ENCODE data around the gene OLFM1. TPM values are rescaled to one million over a fixed set of nuclear protein-coding genes. Genes with fewer than 3 reads are reported as not detected.

OLFM1 gene
- total RNA-seq, 4 donors from 2014 or later: 18.7 to 46.1 (median 38.6) TPM

GRCh38 chr9:135098400-135099105 lies 11.1 kb downstream of the OLFM1 start:
- intact Hi-C loops (cut with DNase I): no loop called here
- TF ChIP-seq CTCF (IDR thresholded peaks at IDR 0.05): no peak
- no peak for TF ChIP-seq POLR2A (IDR thresholded peaks at IDR 0.05; ENCODE audit: low read depth)
- TF ChIP-seq EP300 (IDR thresholded peaks at IDR 0.05): no peak
- TF ChIP-seq POLR2AphosphoS5 (IDR thresholded peaks at IDR 0.05): no peak
- H3K9me3 ChIP-seq: no peaks in the 10 kb centered on the region
- H3K27ac ChIP-seq (replicated peaks in 1 of 4): no peak overlapping the region
- peaks cover 11 to 16% (median 15%) of the 10 kb centered on the region in 4 donors for H3K4me1 ChIP-seq
- no peak overlapping the region for H3K4me3 ChIP-seq
- DNase-seq (ENCODE audit: extremely low spot score): no peak
- no peaks in the 10 kb centered on the region for H3K27me3 ChIP-seq
- H3K36me3 ChIP-seq: peaks cover 0 to 24% (median 6%) of the 10 kb centered on the region in 4 donors
- WGBS: 61% methylated on average over 14 of the region's 22 CpGs

GRCh38 chr9:135099574-135099973 lies 12.1 kb downstream of the OLFM1 start:
- 81% methylated on average over 5 of the region's 5 CpGs for WGBS
- H3K4me1 ChIP-seq: peaks cover 11 to 26% (median 25%) of the 10 kb centered on the region in 4 donors
- TF ChIP-seq CTCF (IDR thresholded peaks at IDR 0.05) (no peak), POLR2AphosphoS5 (IDR thresholded peaks at IDR 0.05) (no peak), POLR2A (IDR thresholded peaks at IDR 0.05; ENCODE audit: low read depth) (no peak), EP300 (IDR thresholded peaks at IDR 0.05) (no peak)
- no peak overlapping the region for H3K4me3 ChIP-seq
- H3K27ac ChIP-seq (replicated peaks in 1 of 4): no peak overlapping the region
- no peaks in the 10 kb centered on the region for H3K27me3 ChIP-seq
- peaks cover 0 to 24% (median 6%) of the 10 kb centered on the region in 4 donors for H3K36me3 ChIP-seq
- no peak for DNase-seq (ENCODE audit: extremely low spot score)
- no peaks in the 10 kb centered on the region for H3K9me3 ChIP-seq
- intact Hi-C loops (cut with DNase I): no loop called here

GRCh38 chr9:135100241-135100681 lies 12.8 kb downstream of the OLFM1 start:
- DNase-seq (ENCODE audit: extremely low spot score): no peak
- 54% methylated on average over 10 of the region's 10 CpGs for WGBS
- no peak for TF ChIP-seq EP300 (IDR thresholded peaks at IDR 0.05)
- no peak for TF ChIP-seq POLR2AphosphoS5 (IDR thresholded peaks at IDR 0.05)
- no peak for TF ChIP-seq POLR2A (IDR thresholded peaks at IDR 0.05; ENCODE audit: low read depth)
- TF ChIP-seq CTCF (IDR thresholded peaks at IDR 0.05): no peak
- Histone ChIP-seq H3K9me3 (no peaks in the 10 kb centered on the region), H3K4me3 (no peak overlapping the region), H3K27ac (replicated peaks in 1 of 4) (no peak overlapping the region), H3K27me3 (peaks cover 0 to 3% (median 0%) of the 10 kb centered on the region in 4 donors), H3K4me1 (peaks cover 11 to 27% (median 26%) of the 10 kb centered on the region in 4 donors), H3K36me3 (peaks cover 0 to 24% (median 6%) of the 10 kb centered on the region in 4 donors)
- intact Hi-C loops (cut with DNase I): no loop called here

- peaks cover 11 to 32% (median 30%) of the 10 kb centered on the region in 4 donors for H3K4me1 ChIP-seq
- no peak for TF ChIP-seq CTCF (IDR thresholded peaks at IDR 0.05)
- TF ChIP-seq EP300 (IDR thresholded peaks at IDR 0.05): no peak
- TF ChIP-seq POLR2AphosphoS5 (IDR thresholded peaks at IDR 0.05): no peak
- TF ChIP-seq POLR2A (IDR thresholded peaks at IDR 0.05; ENCODE audit: low read depth): no peak
- no peaks in the 10 kb centered on the region for H3K9me3 ChIP-seq
- intact Hi-C loops (cut with DNase I): no loop called here
- H3K36me3 ChIP-seq: peaks cover 0 to 20% (median 6%) of the 10 kb centered on the region in 4 donors
- H3K4me3 ChIP-seq: no peak overlapping the region
- H3K27ac ChIP-seq (replicated peaks in 1 of 4): no peak overlapping the region
- no peak for DNase-seq (ENCODE audit: extremely low spot score)
- H3K27me3 ChIP-seq: peaks cover 0 to 9% (median 0%) of the 10 kb centered on the region in 4 donors
- WGBS: 85% methylated on average over 7 of the region's 10 CpGs
Observed at GRCh38 chr9:135100725-135101410, 13.4 kb downstream of the OLFM1 start.

Measured in esophagus muscularis mucosa (tissue), 4 donors.